Urinary bladder (tissue), 4 donors: Measurements from ENCODE around the gene LYSMD4. TPM values are rescaled to one million over a fixed set of nuclear protein-coding genes. Genes with fewer than 3 reads are reported as not detected.

Source experiments
- DNase-seq: peaks from one replicate; pipeline ENCODE4 v3.0.0-alpha.2; 2015; ENCODE audit errors: extremely low spot score
- H3K27ac ChIP-seq: one replicate; pipeline ENCODE4 v1.5.1; 2013; ENCODE audit warnings: low read depth, mild to moderate bottlenecking, moderate library complexity
- H3K36me3 ChIP-seq: one replicate; pipeline ENCODE4 v1.6.1; 2013; ENCODE audit warnings: mild to moderate bottlenecking, moderate library complexity; ENCODE audit not compliant: insufficient read depth
- H3K4me1 ChIP-seq: one replicate; pipeline ENCODE4 v1.6.1; 2013; ENCODE audit warnings: mild to moderate bottlenecking, moderate library complexity; ENCODE audit not compliant: insufficient read depth
- H3K4me3 ChIP-seq: one replicate; pipeline ENCODE4 v1.5.1; 2013; ENCODE audit warnings: low read depth, low read length
- WGBS: extraction: QIAGEN DNeasy Blood & Tissue Kit; methylation state at CpG from one replicate; pipeline ENCODE4 v1.1.7; 2013; 5-methylcytosine and 5-hydroxymethylcytosine counted together
- polyA plus RNA-seq: library from polyadenylated mRNA; stranded (reverse); fragments of 200-250 nt; gene quantifications from one replicate; pipeline ENCODE4 v1.2.3, GENCODE V29; 2013
- total RNA-seq: library from RNA; depleted of rRNA; stranded (reverse); fragments of >200 nt; gene quantifications from one replicate; pipeline ENCODE4 v1.2.3, GENCODE V29; 2014
- donor health status: healthy with polysubstance abuse.
- donor health status: healthy.

The LYSMD4 gene
- total and polyA plus RNA-seq, 2 donors = 7.5 to 19.1 TPM

DNA sequence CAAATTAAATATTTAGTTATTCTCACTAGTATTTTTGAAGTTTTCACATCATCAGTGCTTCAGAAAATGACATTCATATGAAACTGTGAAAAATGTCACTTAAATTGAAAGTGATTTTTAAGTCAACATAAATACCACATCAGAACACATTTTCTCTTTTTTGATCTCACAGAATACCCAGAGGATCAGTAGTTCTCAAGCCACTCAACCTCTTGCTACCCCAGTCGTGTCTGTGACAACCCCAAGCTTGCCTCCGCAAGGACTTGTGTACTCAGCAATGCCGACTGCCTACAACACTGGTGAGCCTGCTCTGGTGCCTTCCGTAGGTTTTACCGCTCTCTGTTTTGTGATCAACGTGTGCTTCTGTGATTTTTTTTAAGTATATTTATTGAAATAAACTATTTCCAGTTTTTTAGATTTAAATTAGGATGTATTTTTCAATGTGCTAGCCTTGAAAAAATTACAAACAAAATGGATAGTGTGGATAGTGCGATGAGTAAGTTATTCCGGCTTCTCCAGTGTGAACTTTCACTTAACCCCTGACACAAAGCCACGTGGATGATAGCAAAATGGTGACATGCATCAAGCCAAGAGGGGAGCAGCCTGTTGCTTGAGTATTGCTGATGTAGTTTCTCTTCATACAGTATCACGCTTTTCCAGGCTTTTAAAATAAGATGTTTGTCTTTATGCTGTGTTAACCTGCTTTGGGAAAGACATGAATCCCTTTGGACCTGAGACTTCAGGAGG, 26.5 kb downstream of the LYSMD4 start:
- 89% methylated on average over 10 of the region's 10 CpGs for WGBS
- Histone ChIP-seq H3K27ac (no peak overlapping the region), H3K36me3 (no peaks in the 10 kb centered on the region), H3K4me1 (no peaks in the 10 kb centered on the region), H3K4me3 (no peak overlapping the region)
- no peak for DNase-seq

DNA sequence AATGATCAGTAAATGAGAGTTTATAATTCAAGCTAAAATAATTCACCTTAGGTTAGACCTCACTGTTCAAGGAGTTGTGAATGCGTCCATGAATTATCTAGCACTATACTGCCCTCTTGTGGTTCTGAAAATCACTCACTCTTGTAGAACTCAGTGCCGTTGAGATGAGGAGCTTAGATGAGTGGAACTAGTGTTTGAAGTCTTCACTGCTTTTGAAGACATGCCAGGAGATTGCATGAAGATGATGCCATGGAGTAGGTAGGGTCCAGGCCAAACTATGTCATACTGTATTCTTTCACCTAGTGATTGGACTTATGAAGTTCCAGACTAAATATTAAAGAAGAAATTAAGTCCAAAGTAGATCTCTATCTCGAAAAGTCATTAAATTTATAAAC, 28.8 kb downstream of the LYSMD4 start:
- Histone ChIP-seq H3K36me3 (no peaks in the 10 kb centered on the region), H3K4me3 (no peak overlapping the region), H3K27ac (no peak overlapping the region), H3K4me1 (no peaks in the 10 kb centered on the region)
- peak; percentile 71 for DNase-seq
- WGBS = 30% methylated on average over 3 of the region's 3 CpGs

DNA sequence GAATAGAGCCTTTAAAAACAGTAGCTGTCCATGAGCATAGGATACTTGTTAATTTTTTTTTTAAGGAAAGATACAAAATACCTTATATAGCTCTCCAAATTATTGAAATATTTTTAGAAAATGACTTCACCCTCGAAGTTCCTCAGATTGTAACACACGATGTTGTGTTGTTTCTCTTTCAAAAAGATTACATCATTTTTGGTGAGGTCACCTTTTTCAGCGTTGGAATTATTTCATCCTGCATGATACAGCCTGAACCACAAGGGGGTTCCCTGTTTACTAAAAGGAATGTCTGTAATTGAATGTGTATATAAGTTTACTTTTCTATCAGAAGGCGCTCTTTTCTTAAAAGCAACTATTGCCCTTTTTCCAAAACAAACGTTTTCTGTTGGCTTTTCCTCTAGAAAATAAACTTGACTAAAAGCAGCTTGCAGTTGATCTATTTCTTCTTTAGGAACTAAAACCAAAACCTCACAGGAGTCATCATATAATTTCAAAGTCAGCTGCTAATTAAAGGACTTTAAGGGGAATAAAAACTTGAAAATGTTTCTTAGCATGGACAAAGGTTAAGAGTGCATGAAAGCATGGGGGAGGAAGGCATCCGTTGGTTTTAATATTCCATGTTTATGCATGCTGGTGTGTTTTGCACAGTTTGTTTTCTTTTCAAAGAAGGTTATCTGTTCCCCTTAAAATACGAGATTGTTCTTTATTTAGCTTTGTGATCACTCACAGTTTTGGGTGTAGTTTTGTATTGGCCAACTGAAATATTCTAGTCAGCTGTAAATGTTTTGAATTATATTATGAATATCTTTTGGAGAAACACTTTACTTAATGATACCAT, 29.4 kb downstream of the LYSMD4 start:
- H3K4me1 ChIP-seq = no peaks in the 10 kb centered on the region
- 13% methylated on average over 7 of the region's 7 CpGs for WGBS
- no peak overlapping the region for H3K4me3 ChIP-seq
- peak; percentile 59 for DNase-seq
- peak overlapping the region; percentile 56 for H3K27ac ChIP-seq
- no peaks in the 10 kb centered on the region for H3K36me3 ChIP-seq

DNA sequence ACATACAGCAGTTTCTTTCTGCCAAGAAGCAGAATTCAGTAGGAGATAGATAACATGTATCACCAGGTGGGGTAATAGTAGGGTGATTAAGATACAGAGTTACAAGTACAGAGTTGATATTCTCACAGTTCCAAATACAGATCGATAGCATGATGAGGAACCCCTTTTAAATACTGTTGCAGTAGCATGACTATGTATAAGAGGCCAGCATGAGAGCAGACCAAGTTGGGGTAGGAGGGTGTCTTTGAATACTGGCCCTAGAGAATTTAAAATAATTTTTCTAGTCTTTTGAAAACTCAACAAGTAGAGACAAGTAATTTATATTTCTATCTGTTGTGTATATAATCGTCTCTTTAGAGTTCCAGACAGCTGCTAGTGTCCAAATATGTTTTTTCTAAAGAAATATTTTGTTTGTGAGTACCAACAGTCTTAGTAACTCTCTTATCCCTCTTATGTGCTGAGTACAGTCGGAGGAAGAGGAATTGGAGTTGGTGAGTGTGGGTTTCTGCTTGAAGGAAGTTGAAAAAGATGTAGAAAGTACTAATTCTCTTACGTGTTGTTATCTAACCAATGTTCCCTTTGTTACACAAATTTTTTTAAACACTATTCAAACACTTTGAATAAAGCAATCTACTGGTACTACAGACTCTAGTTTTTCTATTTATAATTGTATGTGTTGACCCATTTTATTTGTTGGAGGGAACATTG, 30.2 kb downstream of the LYSMD4 start:
- H3K4me3 ChIP-seq = no peak overlapping the region
- no peaks in the 10 kb centered on the region for H3K4me1 ChIP-seq
- H3K27ac ChIP-seq = peak overlapping the region; percentile 56
- H3K36me3 ChIP-seq = no peaks in the 10 kb centered on the region
- DNase-seq = no peak
- 39% methylated on average over 4 of the region's 4 CpGs for WGBS

DNA sequence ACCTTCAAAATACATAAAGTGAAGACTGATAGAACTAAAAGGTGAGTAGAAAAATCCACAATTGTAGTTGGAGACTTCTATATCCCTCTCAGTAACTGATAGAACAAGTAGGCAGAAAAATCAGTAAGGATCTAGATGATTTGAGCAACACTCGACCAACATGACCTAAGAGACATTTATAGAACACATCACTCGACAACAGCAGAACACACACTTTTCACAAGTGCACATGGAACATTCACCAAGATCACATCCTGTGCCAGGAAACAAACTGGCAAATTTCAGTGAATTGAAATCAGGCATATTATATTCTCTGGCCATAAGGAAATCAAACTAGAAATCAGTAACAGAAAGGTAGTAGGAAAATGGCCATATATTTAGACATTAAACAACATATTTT, 37.1 kb downstream of the LYSMD4 start:
- no peaks in the 10 kb centered on the region for H3K4me1 ChIP-seq
- no peak for DNase-seq
- H3K27ac ChIP-seq = no peak overlapping the region
- H3K36me3 ChIP-seq = no peaks in the 10 kb centered on the region
- H3K4me3 ChIP-seq = no peak overlapping the region
- WGBS = 78% methylated on average over 2 of the region's 2 CpGs

DNA sequence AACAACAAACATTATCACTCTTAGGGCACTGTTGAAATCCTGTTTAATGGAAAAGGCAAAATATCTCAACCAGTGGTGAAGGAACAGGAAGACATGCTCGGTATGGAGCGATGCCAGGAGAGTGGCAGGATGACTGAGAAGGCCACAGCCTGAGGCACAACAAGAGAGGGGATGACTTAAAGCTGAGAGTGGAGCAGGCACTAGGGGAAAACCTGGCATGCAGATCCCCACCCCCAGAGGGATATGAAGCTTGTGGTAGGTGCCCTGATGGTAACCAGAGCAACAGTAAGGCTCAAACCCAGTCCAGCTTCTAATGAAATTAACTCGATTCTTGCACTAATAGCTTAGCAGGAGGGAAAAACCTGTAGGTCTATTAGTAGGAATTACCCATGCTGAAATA, 40.4 kb downstream of the LYSMD4 start:
- 90% methylated on average over 3 of the region's 3 CpGs for WGBS
- Histone ChIP-seq H3K27ac (no peak overlapping the region), H3K36me3 (no peaks in the 10 kb centered on the region), H3K4me3 (no peak overlapping the region), H3K4me1 (no peaks in the 10 kb centered on the region)
- DNase-seq = no peak

DNA sequence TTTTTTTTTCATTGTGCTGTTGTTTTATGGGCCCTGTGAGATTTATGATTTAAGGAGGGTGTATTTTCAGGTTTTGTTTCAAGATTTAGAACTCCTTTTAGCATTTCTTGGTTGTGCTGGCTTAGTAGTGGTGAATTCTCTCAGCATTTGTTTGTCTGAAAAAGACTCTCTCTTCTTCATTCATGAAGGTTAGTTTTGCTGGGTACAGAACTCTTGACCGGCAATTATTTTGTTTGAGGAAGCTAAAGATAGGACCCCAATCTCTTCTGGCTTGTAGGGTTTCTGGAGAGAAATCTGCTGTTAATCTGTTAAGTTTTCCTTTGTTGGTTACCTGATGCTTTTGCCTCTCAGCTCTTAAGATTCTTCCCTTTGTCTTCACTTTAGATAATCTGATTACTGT, 46.9 kb downstream of the LYSMD4 start:
- no peak overlapping the region for H3K27ac ChIP-seq
- no peaks in the 10 kb centered on the region for H3K4me1 ChIP-seq
- no peak for DNase-seq
- no peak overlapping the region for H3K4me3 ChIP-seq
- WGBS = 100% methylated on average over 1 of the region's 1 CpG
- no peaks in the 10 kb centered on the region for H3K36me3 ChIP-seq

DNA sequence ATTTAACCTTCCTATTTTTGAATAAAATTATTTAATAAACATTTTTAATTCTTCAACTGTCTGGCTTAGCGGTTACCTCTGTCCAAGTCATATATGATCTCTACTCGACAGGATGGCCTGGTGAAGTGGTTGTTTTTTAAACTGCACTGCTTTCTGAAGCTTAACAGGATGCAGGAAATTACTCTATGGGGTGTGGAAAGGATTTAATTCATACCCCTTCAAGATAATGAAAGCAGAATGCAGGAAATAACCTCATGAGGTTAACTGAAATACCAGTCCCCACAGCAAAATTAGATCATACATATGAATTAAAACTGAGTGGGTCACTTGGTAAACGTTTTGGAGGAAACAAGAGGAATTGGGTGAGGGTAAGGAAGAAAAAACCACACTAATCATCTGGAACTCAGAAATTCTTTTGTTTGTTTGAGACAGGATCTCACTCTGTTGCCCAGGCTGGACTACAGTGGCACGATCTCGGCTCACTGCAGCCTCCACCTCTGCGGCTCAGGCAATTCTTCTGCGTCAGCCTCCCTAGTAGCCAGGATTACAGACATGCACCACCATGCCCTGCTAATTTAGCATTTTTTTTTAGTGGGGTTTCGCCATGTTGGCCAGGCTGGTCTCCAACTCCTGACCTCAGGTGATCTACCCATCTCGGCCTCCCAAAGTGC, 50.1 kb downstream of the LYSMD4 start:
- WGBS = 82% methylated on average over 9 of the region's 9 CpGs

DNA sequence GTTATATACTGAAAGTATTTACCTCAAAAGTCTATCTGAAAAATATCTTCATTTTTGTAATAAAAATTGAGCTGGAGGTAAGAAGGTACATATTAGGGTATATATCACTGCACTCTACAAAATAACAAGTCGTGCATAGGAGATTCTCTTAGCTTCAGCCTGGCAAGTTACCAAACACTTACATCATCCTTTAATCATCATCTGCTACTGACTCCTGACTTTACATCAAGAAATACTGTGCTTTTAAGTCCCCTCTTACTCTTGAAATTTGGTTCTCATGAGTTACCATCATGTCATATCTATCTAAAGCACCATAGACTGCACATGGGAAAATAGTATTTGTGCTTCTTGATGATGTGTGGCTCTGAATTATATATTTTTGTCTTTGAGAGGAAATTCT, 50.8 kb downstream of the LYSMD4 start:
- Histone ChIP-seq H3K4me3 (no peak overlapping the region), H3K27ac (no peak overlapping the region), H3K36me3 (no peaks in the 10 kb centered on the region), H3K4me1 (no peaks in the 10 kb centered on the region)
- no peak for DNase-seq
- 28% methylated on average over 1 of the region's 1 CpG for WGBS

More for the DNA sequence above, 50.1 kb downstream of the LYSMD4 start:
- no peak for DNase-seq
- Histone ChIP-seq H3K36me3 (no peaks in the 10 kb centered on the region), H3K4me1 (no peaks in the 10 kb centered on the region), H3K27ac (no peak overlapping the region), H3K4me3 (no peak overlapping the region)

DNA sequence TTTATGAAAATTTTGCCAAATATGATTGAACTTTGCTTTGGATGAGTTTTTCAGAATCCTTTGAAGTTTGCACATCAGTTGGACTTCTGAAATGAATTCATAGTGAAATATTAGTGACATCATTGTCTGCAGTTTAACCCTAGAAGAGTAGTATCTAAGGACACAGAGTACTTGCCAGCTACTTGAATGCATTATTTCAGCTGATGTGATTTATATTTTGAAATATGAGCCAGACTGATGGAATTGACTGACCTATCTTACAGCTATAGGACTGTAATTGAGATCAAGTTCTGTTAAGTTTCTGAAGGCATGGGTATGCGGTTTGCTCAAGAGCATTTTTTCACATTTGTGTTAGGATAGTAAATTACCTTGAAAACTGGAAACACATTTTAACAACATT, 51.2 kb downstream of the LYSMD4 start:
- no peak overlapping the region for H3K4me3 ChIP-seq
- H3K27ac ChIP-seq = no peak overlapping the region
- DNase-seq = no peak
- 86% methylated on average over 1 of the region's 1 CpG for WGBS
- H3K36me3 ChIP-seq = no peaks in the 10 kb centered on the region
- H3K4me1 ChIP-seq = no peaks in the 10 kb centered on the region

DNA sequence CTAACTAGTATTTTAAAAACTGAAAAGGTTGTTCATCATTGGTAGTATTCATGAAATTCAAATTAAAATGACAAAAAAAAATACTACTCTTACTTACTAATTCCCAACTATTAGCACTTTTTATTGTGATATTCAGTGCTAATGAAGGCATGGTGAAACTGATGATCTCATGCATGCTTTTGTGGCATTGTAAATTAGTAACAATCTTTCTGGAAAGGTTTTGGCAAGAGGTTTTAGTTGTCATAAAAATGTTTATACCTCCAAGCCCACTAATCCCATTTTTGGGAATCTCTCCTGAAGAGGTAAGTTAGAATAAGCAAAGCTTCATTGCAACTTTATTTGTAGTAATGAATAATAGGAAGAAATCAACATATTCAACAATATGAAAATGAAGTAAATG, 53.0 kb downstream of the LYSMD4 start:
- no peak overlapping the region for H3K4me3 ChIP-seq
- no peaks in the 10 kb centered on the region for H3K36me3 ChIP-seq
- H3K4me1 ChIP-seq = no peaks in the 10 kb centered on the region
- no peak for DNase-seq
- no peak overlapping the region for H3K27ac ChIP-seq

DNA sequence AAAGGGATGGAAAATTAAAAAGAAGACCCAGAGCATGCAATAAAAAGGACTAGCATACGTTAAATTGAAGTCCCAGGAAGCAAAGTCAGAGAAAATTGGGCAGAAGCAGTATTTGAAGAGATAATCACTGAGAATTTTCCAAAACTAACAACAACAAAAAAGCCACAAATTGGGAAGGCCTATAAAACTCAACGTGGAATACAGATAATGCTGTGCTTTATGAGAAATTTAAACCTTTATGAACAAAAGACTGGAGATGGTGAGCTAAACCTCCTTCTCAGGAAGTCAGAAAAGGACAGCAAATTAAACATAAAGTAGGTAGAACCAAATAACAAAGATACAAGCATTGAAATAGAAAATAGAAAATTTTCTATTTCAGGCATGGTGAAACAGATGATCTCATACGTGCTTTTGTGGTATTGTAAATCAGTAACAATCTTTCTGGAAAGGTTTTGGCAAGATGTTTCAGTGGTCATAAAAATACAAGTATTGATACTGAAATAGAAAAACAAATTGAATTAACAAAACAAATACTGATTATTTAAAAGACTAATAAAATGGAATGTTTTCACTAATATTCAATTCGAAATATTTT, 55.6 kb downstream of the LYSMD4 start:
- Histone ChIP-seq H3K4me3 (no peak overlapping the region), H3K4me1 (no peaks in the 10 kb centered on the region), H3K27ac (no peak overlapping the region), H3K36me3 (no peaks in the 10 kb centered on the region)
- WGBS = 64% methylated on average over 4 of the region's 4 CpGs
- DNase-seq = no peak
